COR-L47 (cell line): ENCODE data around the gene RASA3.
"Not testable (repeated sequence)": the region's sequence is repeated elsewhere in the genome, so short reads cannot be mapped to it uniquely, and the experiment has no call there.

Source experiments
- DNase-seq: peaks from one replicate; lab custom pipeline; 2025; lab: John Stamatoyannopoulos, UW

The RASA3 gene

GRCh38 chr13:114112826-114113322 lies 19.5 kb downstream of the RASA3 start:
- no peak for DNase-seq

GRCh38 chr13:114112231-114112825 lies 20.1 kb downstream of the RASA3 start:
- no peak for DNase-seq

GRCh38 chr13:114111577-114111976 lies 20.8 kb downstream of the RASA3 start:
- DNase-seq, result no peak

- not testable (repeated sequence) for DNase-seq
Measured at GRCh38 chr13:114110830-114111189, 21.6 kb downstream of the RASA3 start.

- DNase-seq, result no peak
Measured at GRCh38 chr13:114110091-114110829, 22.2 kb downstream of the RASA3 start.

- DNase-seq, result peak; percentile 70
Measured at GRCh38 chr13:114109641-114110041, 22.8 kb downstream of the RASA3 start.

- DNase-seq, result no peak
Measured at GRCh38 chr13:114108894-114109293, 23.5 kb downstream of the RASA3 start.

GRCh38 chr13:114108141-114108761 lies 24.2 kb downstream of the RASA3 start:
- DNase-seq, result no peak

GRCh38 chr13:114107686-114108081 lies 24.7 kb downstream of the RASA3 start:
- DNase-seq, result no peak

- no peak for DNase-seq
Measured at GRCh38 chr13:114106991-114107685, 25.3 kb downstream of the RASA3 start.

- no peak for DNase-seq
Measured at GRCh38 chr13:114106526-114106925, 25.9 kb downstream of the RASA3 start.

- DNase-seq, result no peak
Measured at GRCh38 chr13:114105521-114106225, 26.8 kb downstream of the RASA3 start.

GRCh38 chr13:114104655-114105520 lies 27.5 kb downstream of the RASA3 start:
- DNase-seq, result no peak

- DNase-seq, result no peak
Measured at GRCh38 chr13:114103801-114104654, 28.4 kb downstream of the RASA3 start.

GRCh38 chr13:114103289-114103621 lies 29.2 kb downstream of the RASA3 start:
- DNase-seq, result not testable (repeated sequence)

GRCh38 chr13:114102521-114103288 lies 29.7 kb downstream of the RASA3 start:
- no peak for DNase-seq

GRCh38 chr13:114102131-114102520 lies 30.3 kb downstream of the RASA3 start:
- no peak for DNase-seq

GRCh38 chr13:114101358-114102130 lies 30.9 kb downstream of the RASA3 start:
- DNase-seq, result no peak
